GM21360 (cell line): ENCODE data around the gene IFI6.
"Not testable (repeated sequence)": the region's sequence is repeated elsewhere in the genome, so short reads cannot be mapped to it uniquely, and the experiment has no call there.

ENCODE experiments used
- ATAC-seq: cut with Tn5 transposase; IDR thresholded peaks from one replicate; pipeline ENCODE4 v1.9.1; 2021; ENCODE audit warnings: mild to moderate bottlenecking, moderate library complexity; ENCODE audit not compliant: unreplicated experiment

The IFI6 gene

GRCh38 chr1:27652111-27652864, 19.7 kb downstream of the IFI6 start:
- ATAC-seq = no peak

GRCh38 chr1:27650539-27651175, 21.3 kb downstream of the IFI6 start:
- no peak for ATAC-seq

- no peak for ATAC-seq
Measured at GRCh38 chr1:27650171-27650538, 21.8 kb downstream of the IFI6 start.

GRCh38 chr1:27649306-27649635, 22.7 kb downstream of the IFI6 start:
- no peak for ATAC-seq

GRCh38 chr1:27648602-27649305, 23.2 kb downstream of the IFI6 start:
- no peak for ATAC-seq

- no peak for ATAC-seq
Measured at GRCh38 chr1:27647328-27647727, 24.7 kb downstream of the IFI6 start.

- no peak for ATAC-seq
Measured at GRCh38 chr1:27646676-27647075, 25.3 kb downstream of the IFI6 start.

- no peak for ATAC-seq
Measured at GRCh38 chr1:27645071-27645415, 26.9 kb downstream of the IFI6 start.

- no peak for ATAC-seq
Measured at GRCh38 chr1:27644369-27645070, 27.5 kb downstream of the IFI6 start.

GRCh38 chr1:27643600-27644368, 28.2 kb downstream of the IFI6 start:
- no peak for ATAC-seq

GRCh38 chr1:27640514-27640913, 31.5 kb downstream of the IFI6 start:
- ATAC-seq = not testable (repeated sequence)

GRCh38 chr1:27638805-27639204, 33.2 kb downstream of the IFI6 start:
- no peak for ATAC-seq

- no peak for ATAC-seq
Measured at GRCh38 chr1:27638047-27638734, 33.8 kb downstream of the IFI6 start.

GRCh38 chr1:27635396-27636142, 36.4 kb downstream of the IFI6 start:
- no peak for ATAC-seq

GRCh38 chr1:27634985-27635367, 37.0 kb downstream of the IFI6 start, which contains the start of gene FGR:
FGR (minus strand) TSS chr1:27635185; CDS start chr1:27623916, 11,269 bp downstream.
- ATAC-seq = no peak

- no peak for ATAC-seq
Measured at GRCh38 chr1:27634177-27634984, 37.6 kb downstream of the IFI6 start.

GRCh38 chr1:27633640-27634176, 38.3 kb downstream of the IFI6 start:
- no peak for ATAC-seq

GRCh38 chr1:27633298-27633610, 38.7 kb downstream of the IFI6 start:
- no peak for ATAC-seq
